Measurements from ENCODE around the gene CCDC107.
"Not testable (repeated sequence)": the region's sequence is repeated elsewhere in the genome, so short reads cannot be mapped to it uniquely, and the experiment has no call there.

The CCDC107 gene

GRCh38 chr9:35638751-35639150, 19.3 kb upstream of the CCDC107 start:
- peak; percentile 42 for DNase-seq

DNA sequence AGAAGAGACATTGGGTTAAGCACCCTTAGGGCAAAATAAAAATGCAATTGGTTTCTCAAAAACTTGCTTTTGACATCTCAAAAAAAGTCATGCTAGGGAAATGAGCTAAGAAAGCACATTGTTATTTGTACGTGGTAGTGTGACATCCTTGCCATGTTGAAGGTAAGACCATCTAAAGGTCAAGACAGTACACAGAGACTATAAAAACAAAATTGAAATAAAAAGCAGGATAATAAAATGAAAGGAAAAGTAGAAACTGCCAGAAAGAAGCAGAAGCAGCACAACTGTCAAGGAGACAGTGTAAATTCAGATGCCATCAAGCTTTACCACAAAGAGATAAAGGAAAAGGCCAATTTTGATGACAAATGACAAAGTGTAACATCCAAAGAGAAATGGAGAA, 18.9 kb upstream of the CCDC107 start:
- not testable (repeated sequence) for DNase-seq

DNA sequence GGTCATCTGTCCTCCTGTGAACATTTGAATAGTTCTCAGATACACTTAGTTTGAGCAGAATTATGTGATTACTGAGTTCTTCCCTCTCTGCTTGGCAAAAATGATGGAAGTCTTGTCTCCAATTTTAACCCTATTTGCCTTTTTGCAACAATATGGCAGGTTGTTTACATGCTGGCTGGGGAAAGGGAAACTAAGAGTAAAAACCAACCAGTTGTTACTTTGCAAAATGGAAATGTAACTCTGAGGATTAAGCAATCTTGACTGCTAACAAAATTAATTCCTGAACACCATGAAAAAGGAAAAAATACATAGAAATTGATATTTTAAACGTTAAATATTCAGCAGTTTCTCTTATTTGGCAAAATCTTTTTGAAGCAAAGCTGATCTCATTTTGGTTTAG, 18.5 kb upstream of the CCDC107 start:
- no peak for DNase-seq

- not testable (repeated sequence) for DNase-seq
These were observed 17.7 kb upstream of the CCDC107 start for GRCh38 chr9:35640431-35640830.

DNA sequence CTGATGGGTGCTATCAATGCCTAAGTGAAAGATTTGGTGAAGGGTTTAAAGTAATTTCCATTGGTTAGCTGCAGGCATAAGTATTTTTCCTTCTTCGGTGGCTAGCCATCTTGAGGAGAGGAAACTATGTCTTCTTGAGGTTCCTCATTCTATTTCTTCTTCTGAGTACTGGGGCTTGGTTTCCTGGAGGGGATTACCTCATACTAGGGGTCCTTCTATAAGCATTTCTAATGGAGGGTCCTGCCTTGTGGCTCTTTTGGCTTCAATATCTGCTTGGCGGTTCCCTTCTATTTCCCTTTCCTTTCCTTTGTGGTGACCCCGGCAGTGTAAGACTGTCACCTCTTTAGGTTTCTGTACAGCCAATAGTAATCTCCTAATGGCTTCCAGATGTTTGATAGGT, 16.6 kb upstream of the CCDC107 start:
- DNase-seq, result not testable (repeated sequence)

- DNase-seq, result no peak
These were observed 15.0 kb upstream of the CCDC107 start for GRCh38 chr9:35643046-35643445.

- DNase-seq, result not testable (repeated sequence)
These were observed 12.4 kb upstream of the CCDC107 start for GRCh38 chr9:35645736-35646135.

GRCh38 chr9:35646153-35646532, 11.9 kb upstream of the CCDC107 start:
- no peak for DNase-seq

GRCh38 chr9:35646533-35647265, 11.4 kb upstream of the CCDC107 start:
- DNase-seq, result peak; percentile 86

- peak; percentile 33 for DNase-seq
These were observed 8.4 kb upstream of the CCDC107 start for GRCh38 chr9:35649431-35650340.

GRCh38 chr9:35650341-35651158, 7.5 kb upstream of the CCDC107 start, which contains the start of gene SIT1:
Gene SIT1, minus strand, starts transcription at chr9:35650931. Its CDS starts 78 bp downstream, at chr9:35650853.
- no peak for DNase-seq

- DNase-seq, result no peak
These were observed 5.9 kb upstream of the CCDC107 start for GRCh38 chr9:35651956-35652828.

GRCh38 chr9:35652829-35653209, 5.3 kb upstream of the CCDC107 start:
- no peak for DNase-seq

DNA sequence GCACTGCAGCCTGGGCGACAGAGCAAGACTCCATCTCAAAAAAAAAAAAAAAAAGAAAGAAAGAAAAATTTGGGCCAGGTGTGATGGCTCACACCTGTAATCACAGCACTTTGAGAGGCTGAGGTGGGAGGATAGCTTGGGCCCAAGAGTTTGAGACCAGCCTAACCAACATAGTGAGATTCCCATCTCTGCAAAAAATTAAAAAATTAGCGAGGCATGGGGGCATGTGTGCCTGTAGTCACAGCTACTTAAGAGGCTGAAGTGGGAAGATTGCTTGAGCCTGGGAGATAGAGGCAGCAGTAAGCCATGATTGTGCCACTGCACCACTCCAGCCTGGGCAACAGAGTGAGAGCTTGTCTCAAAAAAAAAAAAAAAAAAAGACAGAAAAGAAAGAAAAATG, 4.5 kb upstream of the CCDC107 start:
- no peak for DNase-seq

GRCh38 chr9:35656348-35656747, 1.7 kb upstream of the CCDC107 start:
- DNase-seq, result no peak

DNA sequence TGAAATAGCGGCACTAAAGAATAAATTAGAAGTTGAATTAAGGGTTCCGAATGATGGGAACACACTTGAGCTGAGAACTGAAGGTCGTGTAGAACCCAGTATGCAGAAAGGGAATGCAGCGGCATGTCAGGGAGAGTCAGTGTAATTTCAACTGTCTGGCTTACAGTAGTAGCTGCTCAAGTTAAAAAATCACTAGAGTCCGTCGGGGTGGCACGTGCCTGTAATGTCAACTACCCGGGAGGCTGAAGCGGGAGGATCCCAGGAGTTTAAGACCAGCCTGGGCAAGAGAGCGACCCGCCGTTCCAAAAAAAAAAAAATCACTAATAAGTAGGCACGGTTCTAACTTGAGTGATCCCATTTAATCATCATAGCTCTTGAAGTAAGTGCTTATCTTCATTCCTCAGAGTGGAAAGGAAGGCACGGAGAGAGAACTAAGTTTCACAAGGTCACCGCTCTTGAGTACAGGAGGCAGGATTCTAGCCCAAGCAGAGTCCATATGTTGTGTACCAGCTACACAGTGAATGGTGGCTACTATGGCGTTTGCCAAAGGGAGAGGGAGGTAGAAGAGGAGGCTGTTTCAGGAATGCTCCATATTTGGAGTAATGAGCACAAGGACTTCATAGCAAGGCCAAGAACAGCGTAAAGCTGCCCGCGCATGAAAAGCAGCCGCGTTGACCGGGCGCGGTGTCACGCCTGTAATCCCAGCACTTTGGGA, 1.1 kb upstream of the CCDC107 start:
- no peak for DNase-seq

DNA sequence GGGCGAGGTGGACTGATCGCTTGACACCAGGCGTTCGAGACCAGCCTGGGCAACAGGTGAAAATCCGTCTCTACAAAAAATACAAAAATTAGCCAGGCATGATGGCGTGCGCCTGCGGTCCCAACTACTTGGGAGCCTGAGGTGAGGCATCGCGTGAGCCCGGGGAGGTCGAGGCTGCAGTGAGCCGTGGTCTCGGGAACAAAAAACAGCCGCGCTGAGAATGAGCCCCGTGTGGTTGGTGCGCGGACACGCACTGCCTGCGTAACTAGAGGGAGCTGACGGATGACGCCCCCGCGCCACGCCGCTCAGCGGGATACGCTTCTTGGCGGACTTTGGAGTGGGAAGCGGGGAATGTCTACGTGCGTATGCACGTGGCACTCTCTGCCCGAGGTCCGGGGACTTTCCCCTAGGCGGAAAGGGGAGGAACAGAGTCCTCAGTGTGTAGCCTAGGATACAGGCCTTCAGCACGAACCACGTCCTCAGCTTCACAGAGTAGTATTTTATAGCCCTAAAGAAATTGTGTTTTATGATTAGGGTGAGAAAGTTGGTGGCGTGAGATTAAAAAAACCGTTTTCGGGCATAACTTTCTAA, 451 bp upstream of the CCDC107 start, which contains the start of gene RMRP:
RMRP (minus strand) TSS at position 474 of the 591 bp plus-strand sequence.
- DNase-seq, result peak; percentile 76

DNA sequence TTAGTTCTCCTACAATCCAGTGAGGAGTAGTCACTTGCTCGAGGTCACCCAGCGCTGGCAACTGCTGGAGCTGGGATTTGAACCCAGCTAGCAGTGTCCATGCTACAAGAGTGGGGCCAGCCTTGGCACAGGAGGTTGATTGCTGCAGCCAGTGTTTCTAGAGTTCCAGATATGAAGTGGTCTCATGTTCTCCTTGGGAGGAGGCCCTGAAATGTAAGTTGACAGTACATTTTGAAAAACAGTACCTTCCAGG, 802 bp downstream of the CCDC107 start:
- no peak for DNase-seq

DNA sequence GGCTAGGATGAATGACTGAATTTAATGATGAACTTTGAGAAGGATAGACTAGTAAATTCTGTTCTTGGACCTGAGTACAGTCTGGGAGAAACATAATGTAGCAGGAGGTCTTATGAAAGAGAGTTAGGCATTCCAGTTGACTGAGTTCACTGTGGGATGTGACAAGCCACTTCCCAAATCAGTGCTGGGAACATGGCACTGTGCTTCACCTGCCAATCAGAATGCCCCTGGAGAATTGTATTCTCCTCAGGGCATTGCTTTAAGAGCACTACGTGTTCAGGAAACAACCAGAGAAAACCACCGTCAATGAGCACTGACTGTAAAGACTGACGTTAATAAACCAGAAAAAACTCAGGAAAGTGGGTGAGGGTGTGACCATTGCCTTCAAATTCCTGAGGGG, 1.2 kb downstream of the CCDC107 start:
- no peak for DNase-seq

DNA sequence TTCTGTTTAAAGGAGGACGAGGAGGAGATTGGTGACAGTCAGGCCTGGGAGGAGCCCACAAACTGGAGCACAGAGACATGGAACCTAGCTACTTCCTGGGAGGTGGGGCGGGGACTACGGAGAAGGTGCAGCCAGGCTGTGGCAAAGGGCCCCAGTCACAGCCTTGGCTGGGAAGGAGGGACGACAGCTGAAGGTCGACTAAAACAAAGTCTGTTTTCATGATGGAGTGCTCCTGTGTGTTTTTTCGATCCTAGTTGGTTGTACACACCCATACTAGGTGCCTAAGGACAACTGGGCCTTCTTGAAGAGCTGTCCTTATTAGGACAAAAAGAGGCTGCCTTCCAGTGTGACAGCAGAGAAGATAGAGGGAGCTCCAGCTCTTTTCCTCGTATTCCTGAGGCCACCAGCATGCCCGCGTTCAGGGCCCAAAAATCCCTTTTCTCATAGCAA, 2.9 kb downstream of the CCDC107 start:
- no peak for DNase-seq

- peak; percentile 57 for DNase-seq
These were observed 3.8 kb downstream of the CCDC107 start for GRCh38 chr9:35661756-35662350.
